ENCODE results near the gene RNPEPL1. TPM values are rescaled to one million over a fixed set of nuclear protein-coding genes. Genes with fewer than 3 reads are reported as not detected.
A peak's percentile ranks its signal among the peaks of the same experiment; 100 is the strongest.
"Not testable (repeated sequence)": the region's sequence is repeated elsewhere in the genome, so short reads cannot be mapped to it uniquely, and the experiment has no call there.

RNPEPL1 gene
- total and polyA plus RNA-seq, 12 donors, result 5.1 to 259 (median 59.5) TPM

GRCh38 chr2:240615820-240616547, 47.7 kb downstream of the RNPEPL1 start:
- peak in 4 of 7 donors; percentile 4 to 12 (median 8) for DNase-seq
- TF ChIP-seq POLR2A (IDR thresholded peaks at IDR 0.05) (no peak), CTCF (IDR thresholded peaks at IDR 0.05) (no peak)
- intact Hi-C loops (cut with DNase I), result no loop called here
- Histone ChIP-seq H3K36me3 (replicated peaks in 1 of 2) (no peaks in the 10 kb centered on the region), H3K4me3 (no peak overlapping the region), H3K4me1 (replicated peaks in 1 of 2) (no peaks in the 10 kb centered on the region), H3K27me3 (no peaks in the 10 kb centered on the region), H3K9me3 (replicated peaks in 1 of 3) (no peaks in the 10 kb centered on the region), H3K27ac (no peak overlapping the region)
- 82 to 87% (median 84%) methylated on average over 19 to 20 of the region's 20 CpGs for WGBS, 4 donors

GRCh38 chr2:240616860-240617666, 48.8 kb downstream of the RNPEPL1 start:
- not testable (repeated sequence) for H3K27me3 ChIP-seq
- DNase-seq, result peak in 1 of 7 donors; percentile 3
- WGBS, 4 donors, result 84 to 89% (median 87%) methylated on average over 2 to 5 of the region's 5 CpGs

DNA sequence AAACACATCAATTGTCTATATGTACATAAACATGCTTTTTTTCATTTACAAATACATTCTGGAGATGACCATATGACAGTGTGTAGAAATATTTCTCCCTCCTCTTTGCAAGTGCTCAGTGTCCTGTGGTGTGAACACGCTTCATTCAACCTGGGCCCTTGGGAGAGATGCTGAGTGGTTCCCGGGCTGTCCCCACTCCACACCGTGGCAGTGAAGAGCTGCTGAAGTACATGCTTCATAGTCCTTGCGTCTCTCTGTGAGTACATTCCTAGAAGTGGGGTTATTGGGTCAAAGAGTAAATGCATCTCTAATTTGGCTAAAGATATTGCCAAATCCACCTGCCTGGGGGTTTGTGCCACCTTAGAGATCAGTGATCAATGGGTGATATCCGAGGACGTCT, 50.5 kb downstream of the RNPEPL1 start:
- intact Hi-C loops (cut with DNase I), result no loop called here
- H3K9me3 ChIP-seq (replicated peaks in 1 of 3), result no peaks in the 10 kb centered on the region
- H3K27ac ChIP-seq, result no peak overlapping the region
- no peaks in the 10 kb centered on the region for H3K36me3 ChIP-seq (replicated peaks in 1 of 2)
- H3K4me3 ChIP-seq, result no peak overlapping the region
- peak in 1 of 7 donors; percentile 8 for DNase-seq
- no peaks in the 10 kb centered on the region for H3K4me1 ChIP-seq (replicated peaks in 1 of 2)
- H3K27me3 ChIP-seq, result no peaks in the 10 kb centered on the region
- TF ChIP-seq POLR2A (IDR thresholded peaks at IDR 0.05) (no peak), CTCF (IDR thresholded peaks at IDR 0.05) (no peak)
- WGBS, 4 donors, result 77 to 89% (median 79%) methylated on average over 6 of the region's 6 CpGs

More at GRCh38 chr2:240616860-240617666, 48.8 kb downstream of the RNPEPL1 start:
- H3K36me3 ChIP-seq (replicated peaks in 1 of 2); H3K27ac ChIP-seq; H3K4me3 ChIP-seq; intact Hi-C loops (cut with DNase I); H3K4me1 ChIP-seq (replicated peaks in 1 of 2); H3K9me3 ChIP-seq (replicated peaks in 1 of 3): not testable (repeated sequence)

DNA sequence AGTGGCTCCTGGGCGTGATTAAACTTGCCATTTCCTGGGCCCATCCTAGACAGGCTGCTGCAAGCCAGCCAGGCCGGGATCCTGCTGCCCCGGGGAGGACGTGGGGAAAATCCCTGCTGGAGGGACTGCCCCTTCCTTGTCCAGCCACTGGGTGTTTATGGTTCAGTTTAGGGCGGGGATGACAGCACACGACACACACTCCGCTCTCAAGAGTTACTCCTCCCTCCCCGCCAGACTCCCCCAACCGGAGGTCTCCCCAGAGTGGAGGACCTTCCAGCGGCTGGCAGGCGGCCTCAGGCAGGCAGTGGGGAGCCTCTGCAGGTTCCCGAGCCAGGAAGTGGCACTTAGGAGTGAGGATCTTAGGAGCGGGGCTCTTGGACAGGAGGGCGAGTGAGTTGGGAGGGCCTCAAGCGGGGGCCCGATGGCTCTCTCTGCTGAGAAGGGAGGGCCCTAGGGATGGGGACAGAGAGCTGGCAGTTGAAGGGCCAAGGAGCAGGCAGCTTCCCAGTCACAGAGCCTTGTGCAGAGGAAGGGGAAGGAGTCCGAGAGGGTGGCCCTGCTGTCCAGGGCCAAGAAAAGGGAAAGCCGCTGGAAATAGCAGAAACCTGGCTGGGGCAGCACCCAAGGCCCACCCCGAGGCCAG, 51.3 kb downstream of the RNPEPL1 start:
- DNase-seq, result peak in 3 of 7 donors; percentile 2 to 5 (median 5)
- H3K4me3 ChIP-seq, result no peak overlapping the region
- H3K27me3 ChIP-seq, result no peaks in the 10 kb centered on the region
- TF ChIP-seq POLR2A (IDR thresholded peaks at IDR 0.05) (no peak), CTCF (IDR thresholded peaks at IDR 0.05) (no peak)
- 83 to 93% (median 86%) methylated on average over 11 to 19 of the region's 19 CpGs for WGBS, 4 donors
- intact Hi-C loops (cut with DNase I), result no loop called here
- H3K36me3 ChIP-seq (replicated peaks in 1 of 2), result no peaks in the 10 kb centered on the region
- H3K27ac ChIP-seq, result no peak overlapping the region
- H3K4me1 ChIP-seq (replicated peaks in 1 of 2), result no peaks in the 10 kb centered on the region
- no peaks in the 10 kb centered on the region for H3K9me3 ChIP-seq (replicated peaks in 1 of 3)

Measured in adrenal gland (tissue), 12 donors.